HEK293 (cell line): ENCODE data around the gene LGALS12.

Source experiments
- FEZF1 ChIP-seq: fragments of 450-650 bp; formaldehyde crosslinking; IDR thresholded peaks from 2 replicates; pipeline ENCODE4 v1.5.1; 2016; ENCODE audit warnings: missing biosample characterization, missing genetic modification characterization
- OSR2 ChIP-seq: fragments of 450-650 bp; formaldehyde crosslinking; IDR thresholded peaks from 2 replicates; pipeline ENCODE4 v1.5.1; 2016; ENCODE audit warnings: missing biosample characterization, missing genetic modification characterization
- ZBTB21 ChIP-seq: fragments of 450-650 bp; formaldehyde crosslinking; IDR thresholded peaks from 2 replicates; pipeline ENCODE4 v1.5.1; 2017; ENCODE audit warnings: missing biosample characterization, missing genetic modification characterization
- ZNF76 ChIP-seq: fragments of 450-650 bp; formaldehyde crosslinking; IDR thresholded peaks from 2 replicates; pipeline ENCODE4; 2016; ENCODE audit warnings: low read depth, missing biosample characterization, missing genetic modification characterization, borderline replicate concordance
- TF ChIP-seq, protein P1 (sequence below): fragments of 450-650 bp; formaldehyde crosslinking; IDR thresholded peaks from 2 replicates; pipeline ENCODE4 v1.5.1; 2016; ENCODE audit warnings: missing biosample characterization, missing genetic modification characterization
- TF ChIP-seq, protein P2 (sequence below): fragments of 450-650 bp; formaldehyde crosslinking; IDR thresholded peaks from 2 replicates; pipeline ENCODE4 v1.5.1; 2017; ENCODE audit warnings: missing biosample characterization, missing genetic modification characterization

DNA sequence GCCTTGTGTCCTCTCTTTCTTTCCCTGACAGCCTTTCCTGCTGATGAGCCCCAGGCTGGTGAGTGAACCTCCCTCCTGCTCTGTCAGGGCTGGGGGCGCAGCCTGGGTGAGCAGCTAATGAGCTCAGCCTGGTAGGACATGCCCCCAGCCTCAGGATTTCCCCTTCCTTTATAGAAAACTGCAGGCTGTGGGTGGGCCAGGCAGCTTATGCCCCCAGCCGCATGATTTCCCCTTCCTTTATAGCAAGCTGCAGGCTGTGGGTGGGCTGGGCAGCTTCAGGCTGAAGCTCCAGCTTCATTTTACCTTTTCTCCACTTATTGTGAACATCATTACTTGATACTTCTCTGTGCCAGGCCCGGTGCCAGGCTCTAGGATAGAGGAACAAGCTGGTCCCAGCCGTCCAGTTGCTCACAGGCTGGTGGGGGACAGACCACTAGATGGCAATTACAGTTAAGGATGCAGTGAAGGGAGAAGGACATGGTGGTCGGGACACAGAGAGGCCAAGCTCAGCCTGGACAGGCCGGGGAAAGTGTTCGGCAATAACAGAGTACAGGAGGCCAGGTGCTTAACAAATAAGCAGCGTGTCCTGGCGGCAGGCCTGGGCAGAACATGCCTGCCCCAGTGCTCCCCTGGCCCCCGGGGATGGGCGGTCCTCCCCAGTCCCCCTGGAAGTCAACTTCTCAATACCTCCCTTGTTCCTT lies 5.3 kb downstream of the LGALS12 start:
- TF ChIP-seq OSR2 (tag by site-specific recombination) (no peak), FEZF1 (tag by site-specific recombination) (no peak), ZBTB21 (tag by site-specific recombination) (no peak), ZNF76 (tag by site-specific recombination) (no peak)
- TF ChIP-seq, protein P1, sequence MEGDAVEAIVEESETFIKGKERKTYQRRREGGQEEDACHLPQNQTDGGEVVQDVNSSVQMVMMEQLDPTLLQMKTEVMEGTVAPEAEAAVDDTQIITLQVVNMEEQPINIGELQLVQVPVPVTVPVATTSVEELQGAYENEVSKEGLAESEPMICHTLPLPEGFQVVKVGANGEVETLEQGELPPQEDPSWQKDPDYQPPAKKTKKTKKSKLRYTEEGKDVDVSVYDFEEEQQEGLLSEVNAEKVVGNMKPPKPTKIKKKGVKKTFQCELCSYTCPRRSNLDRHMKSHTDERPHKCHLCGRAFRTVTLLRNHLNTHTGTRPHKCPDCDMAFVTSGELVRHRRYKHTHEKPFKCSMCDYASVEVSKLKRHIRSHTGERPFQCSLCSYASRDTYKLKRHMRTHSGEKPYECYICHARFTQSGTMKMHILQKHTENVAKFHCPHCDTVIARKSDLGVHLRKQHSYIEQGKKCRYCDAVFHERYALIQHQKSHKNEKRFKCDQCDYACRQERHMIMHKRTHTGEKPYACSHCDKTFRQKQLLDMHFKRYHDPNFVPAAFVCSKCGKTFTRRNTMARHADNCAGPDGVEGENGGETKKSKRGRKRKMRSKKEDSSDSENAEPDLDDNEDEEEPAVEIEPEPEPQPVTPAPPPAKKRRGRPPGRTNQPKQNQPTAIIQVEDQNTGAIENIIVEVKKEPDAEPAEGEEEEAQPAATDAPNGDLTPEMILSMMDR: no peak
- TF ChIP-seq, protein P2, sequence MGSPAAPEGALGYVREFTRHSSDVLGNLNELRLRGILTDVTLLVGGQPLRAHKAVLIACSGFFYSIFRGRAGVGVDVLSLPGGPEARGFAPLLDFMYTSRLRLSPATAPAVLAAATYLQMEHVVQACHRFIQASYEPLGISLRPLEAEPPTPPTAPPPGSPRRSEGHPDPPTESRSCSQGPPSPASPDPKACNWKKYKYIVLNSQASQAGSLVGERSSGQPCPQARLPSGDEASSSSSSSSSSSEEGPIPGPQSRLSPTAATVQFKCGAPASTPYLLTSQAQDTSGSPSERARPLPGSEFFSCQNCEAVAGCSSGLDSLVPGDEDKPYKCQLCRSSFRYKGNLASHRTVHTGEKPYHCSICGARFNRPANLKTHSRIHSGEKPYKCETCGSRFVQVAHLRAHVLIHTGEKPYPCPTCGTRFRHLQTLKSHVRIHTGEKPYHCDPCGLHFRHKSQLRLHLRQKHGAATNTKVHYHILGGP: no peak
